Measurements from ENCODE around the gene INPP5D. TPM values are rescaled to one million over a fixed set of nuclear protein-coding genes. Genes with fewer than 3 reads are reported as not detected.

The INPP5D gene
- total RNA-seq, 1 experiment from 2014 or later, result 12.7 TPM

DNA sequence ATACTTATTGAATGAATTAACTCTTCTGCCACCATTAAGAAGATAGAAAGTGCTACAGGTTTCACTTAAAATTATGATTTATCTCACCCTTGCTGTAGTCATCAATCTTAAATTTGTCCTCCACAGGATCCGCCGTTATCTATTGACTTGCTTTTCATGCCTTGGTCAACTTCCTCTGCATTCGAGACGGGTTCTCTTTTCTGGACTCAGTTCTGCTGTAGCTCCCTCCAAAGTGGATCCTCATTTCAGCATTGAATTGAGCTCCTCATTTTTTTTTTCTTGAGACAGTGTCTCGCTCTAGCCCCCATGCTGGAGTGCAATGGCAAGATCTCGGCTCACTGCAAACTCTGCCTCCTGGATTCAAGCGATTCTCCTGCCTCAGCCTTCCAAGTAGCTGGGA, 27.6 kb downstream of the INPP5D start:
- Histone ChIP-seq H2BK15ac (ENCODE audit: low read depth, low read length) (no peak overlapping the region), H2AK5ac (ENCODE audit: insufficient read length, low read length) (no peak overlapping the region), H4K8ac (replicated peaks; ENCODE audit: insufficient read length, low read depth, low read length) (no peak overlapping the region), H3K4ac (ENCODE audit: low read depth, low read length) (no peak overlapping the region), H4K91ac (ENCODE audit: insufficient read length, low read depth, low read length) (no peak overlapping the region), H3K9me3 (ENCODE audit: control insufficient read depth, low read depth, low read length) (no peaks in the 10 kb centered on the region), H4K20me1 (ENCODE audit: control insufficient read depth, insufficient read depth, insufficient read length) (no peaks in the 10 kb centered on the region), H3K18ac (ENCODE audit: insufficient read length, low read depth, low read length) (no peak overlapping the region), H2BK20ac (ENCODE audit: low read depth, low read length, poor library complexity, severe bottlenecking) (no peak overlapping the region), H2BK120ac (ENCODE audit: low read depth, low read length, poor library complexity, severe bottlenecking) (no peak overlapping the region), H3K4me2 (ENCODE audit: insufficient read depth, insufficient read length, low read length) (no peak overlapping the region), H3K9ac (ENCODE audit: extremely low read depth, insufficient read length, low read length) (no peak overlapping the region), H3T11ph (ENCODE audit: low read length) (no peak overlapping the region), H3K4me1 (ENCODE audit: insufficient read depth, low read length) (no peaks in the 10 kb centered on the region), H3K27ac (ENCODE audit: insufficient read length, low read depth, low read length) (no peak overlapping the region), H3K79me1 (ENCODE audit: insufficient read depth, low read depth, low read length, poor library complexity, severe bottlenecking) (no peaks in the 10 kb centered on the region), H3K56ac (ENCODE audit: insufficient read length, low read depth, low read length) (no peak overlapping the region), H3K79me2 (ENCODE audit: insufficient read depth, low read length) (no peaks in the 10 kb centered on the region), H4K5ac (ENCODE audit: insufficient read length, low read depth, low read length) (no peak overlapping the region), H3K23me2 (ENCODE audit: insufficient read length, low read depth, low read length, poor library complexity, severe bottlenecking) (no peaks in the 10 kb centered on the region), H2BK12ac (ENCODE audit: insufficient read length, low read depth, low read length) (no peak overlapping the region), H2BK5ac (ENCODE audit: insufficient read length, low read length) (no peak overlapping the region), H2AFZ (ENCODE audit: low read length) (no peak overlapping the region), H3K14ac (ENCODE audit: insufficient read depth, low read length) (no peak overlapping the region), H3K23ac (ENCODE audit: insufficient read length, low read depth, low read length) (no peak overlapping the region), H3K27me3 (ENCODE audit: insufficient read depth, low read length) (no peaks in the 10 kb centered on the region)
- no peak for DNase-seq
- Mint-ChIP-seq H3K9me3 (no peaks in the 10 kb centered on the region), H3K27me3 (ENCODE audit: low read depth) (no peaks in the 10 kb centered on the region; the same call in none of the 2 replicates), H3K27ac (no peak overlapping the region; a peak in 1 of 7 replicates), H3K4me1 (peaks cover 26 to 38% of the 10 kb centered on the region in 2 experiments), H3K4me3 (no peak overlapping the region), H3K36me3 (ENCODE audit: insufficient read depth in 1 of 3, low read depth in 3 of 3) (no peaks in the 10 kb centered on the region)
- TF ChIP-seq, protein P1, sequence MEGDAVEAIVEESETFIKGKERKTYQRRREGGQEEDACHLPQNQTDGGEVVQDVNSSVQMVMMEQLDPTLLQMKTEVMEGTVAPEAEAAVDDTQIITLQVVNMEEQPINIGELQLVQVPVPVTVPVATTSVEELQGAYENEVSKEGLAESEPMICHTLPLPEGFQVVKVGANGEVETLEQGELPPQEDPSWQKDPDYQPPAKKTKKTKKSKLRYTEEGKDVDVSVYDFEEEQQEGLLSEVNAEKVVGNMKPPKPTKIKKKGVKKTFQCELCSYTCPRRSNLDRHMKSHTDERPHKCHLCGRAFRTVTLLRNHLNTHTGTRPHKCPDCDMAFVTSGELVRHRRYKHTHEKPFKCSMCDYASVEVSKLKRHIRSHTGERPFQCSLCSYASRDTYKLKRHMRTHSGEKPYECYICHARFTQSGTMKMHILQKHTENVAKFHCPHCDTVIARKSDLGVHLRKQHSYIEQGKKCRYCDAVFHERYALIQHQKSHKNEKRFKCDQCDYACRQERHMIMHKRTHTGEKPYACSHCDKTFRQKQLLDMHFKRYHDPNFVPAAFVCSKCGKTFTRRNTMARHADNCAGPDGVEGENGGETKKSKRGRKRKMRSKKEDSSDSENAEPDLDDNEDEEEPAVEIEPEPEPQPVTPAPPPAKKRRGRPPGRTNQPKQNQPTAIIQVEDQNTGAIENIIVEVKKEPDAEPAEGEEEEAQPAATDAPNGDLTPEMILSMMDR (conservative IDR thresholded peaks at IDR 0.05), result no peak
- no CpG with 5 or more reads among the region's 7 CpGs for WGBS (ENCODE audit: extremely low coverage, insufficient read length, low lambda C conversion rate)
